GM21367 (cell line): Measurements from ENCODE around the gene VIM.
"Not testable (repeated sequence)": the region's sequence is repeated elsewhere in the genome, so short reads cannot be mapped to it uniquely, and the experiment has no call there.

ENCODE experiments used
- ATAC-seq: cut with Tn5 transposase; IDR thresholded peaks from one replicate; pipeline ENCODE4 v1.9.1; 2021; ENCODE audit not compliant: unreplicated experiment

The VIM gene

DNA sequence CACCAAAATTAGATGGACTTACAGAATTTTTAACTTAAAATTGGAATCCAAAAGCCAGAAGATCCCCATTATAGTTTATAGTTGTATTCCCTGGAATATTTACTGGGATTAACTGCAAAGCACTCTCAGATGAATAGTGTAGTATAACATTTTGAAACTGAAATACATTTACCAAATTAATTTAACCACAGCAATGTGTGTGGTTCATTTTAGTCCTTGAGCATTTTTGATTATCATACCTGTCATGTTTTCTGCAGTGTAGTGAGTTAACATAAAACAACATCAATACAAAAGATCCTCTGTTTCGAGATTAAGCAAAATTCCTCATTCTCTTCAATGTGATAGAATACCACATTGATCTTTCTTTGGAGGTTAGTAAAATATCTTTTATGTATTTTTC lies 3.7 kb downstream of the VIM start:
- ATAC-seq = no peak

DNA sequence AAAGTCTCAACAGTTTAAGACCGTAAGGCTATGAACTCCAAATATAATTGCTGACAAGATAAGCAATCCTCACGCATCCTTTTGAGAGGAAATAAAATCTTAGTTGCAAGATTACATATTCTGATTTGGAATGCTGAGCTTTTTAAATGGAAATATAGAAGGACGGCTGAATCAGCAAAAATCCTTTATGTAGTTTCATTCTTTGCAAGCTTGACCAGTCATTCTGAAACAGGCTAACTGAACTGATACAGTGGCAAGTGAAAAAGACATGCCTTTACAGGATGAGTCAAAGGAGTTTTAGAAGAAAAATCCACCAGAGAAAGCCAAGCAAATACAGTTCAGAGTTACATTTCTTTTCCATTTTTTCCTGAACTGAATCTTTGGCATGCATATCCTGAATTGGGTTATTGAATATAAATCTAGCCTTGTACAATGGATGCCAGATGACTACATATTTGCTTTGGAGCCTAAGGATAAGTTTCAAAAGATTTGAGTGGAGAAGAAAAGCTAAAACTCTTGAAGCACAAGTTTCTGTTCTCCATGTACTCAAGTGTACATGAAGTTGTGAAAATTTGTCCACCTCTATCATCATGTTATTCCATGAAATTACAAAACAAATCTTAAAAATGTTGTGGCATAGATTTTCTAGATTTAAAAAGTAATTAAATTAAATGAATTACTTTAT lies 4.4 kb downstream of the VIM start:
- no peak for ATAC-seq

DNA sequence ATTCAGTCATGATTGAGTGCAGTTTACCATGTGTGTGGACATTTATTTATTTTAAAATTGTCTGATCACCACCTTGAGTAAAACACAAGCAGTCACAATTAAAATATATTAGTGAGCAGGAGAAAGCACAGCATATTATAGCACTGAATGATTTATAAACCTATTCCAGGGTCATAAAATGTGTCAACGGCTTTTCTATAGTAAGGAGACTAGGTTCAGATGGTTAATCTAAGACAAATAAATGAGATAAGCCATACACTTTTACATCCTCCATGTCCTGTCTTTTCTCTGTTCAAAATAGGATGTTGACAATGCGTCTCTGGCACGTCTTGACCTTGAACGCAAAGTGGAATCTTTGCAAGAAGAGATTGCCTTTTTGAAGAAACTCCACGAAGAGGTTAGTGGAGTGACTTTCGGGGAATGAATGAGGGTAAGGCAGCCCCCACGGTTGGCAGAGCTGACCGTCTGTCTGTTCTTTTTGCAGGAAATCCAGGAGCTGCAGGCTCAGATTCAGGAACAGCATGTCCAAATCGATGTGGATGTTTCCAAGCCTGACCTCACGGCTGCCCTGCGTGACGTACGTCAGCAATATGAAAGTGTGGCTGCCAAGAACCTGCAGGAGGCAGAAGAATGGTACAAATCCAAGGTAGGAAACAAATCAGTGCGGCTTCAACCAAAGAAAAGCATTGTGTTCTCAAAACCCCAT lies 5.4 kb downstream of the VIM start:
- ATAC-seq = no peak

DNA sequence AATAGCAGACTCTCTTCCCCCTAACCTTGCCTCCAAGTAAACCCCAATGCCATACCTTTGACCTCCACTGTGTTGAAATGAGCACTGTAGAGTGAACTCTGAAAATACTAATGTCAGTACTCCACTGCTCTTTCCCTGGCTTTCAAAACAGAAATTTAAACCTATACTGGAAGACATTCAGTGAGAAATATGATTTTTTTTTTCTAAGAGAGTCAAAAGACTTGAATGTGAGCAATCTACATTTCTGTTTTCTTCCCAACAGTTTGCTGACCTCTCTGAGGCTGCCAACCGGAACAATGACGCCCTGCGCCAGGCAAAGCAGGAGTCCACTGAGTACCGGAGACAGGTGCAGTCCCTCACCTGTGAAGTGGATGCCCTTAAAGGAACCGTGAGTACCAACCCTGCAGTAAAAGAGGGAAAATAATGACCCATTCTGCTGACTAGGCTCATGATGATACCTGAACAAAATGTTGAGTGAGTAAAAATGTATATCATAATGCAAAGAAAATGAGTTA lies 6.4 kb downstream of the VIM start:
- ATAC-seq = no peak

DNA sequence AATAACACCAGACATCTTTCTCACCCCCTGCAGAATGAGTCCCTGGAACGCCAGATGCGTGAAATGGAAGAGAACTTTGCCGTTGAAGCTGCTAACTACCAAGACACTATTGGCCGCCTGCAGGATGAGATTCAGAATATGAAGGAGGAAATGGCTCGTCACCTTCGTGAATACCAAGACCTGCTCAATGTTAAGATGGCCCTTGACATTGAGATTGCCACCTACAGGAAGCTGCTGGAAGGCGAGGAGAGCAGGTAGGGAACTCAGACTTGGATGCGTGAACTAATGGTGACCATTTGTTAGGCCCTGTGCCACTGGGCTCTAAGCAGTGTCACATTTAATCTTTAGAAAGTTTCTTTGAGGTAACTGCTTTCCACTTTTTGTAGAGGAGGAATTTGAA lies 7.1 kb downstream of the VIM start:
- ATAC-seq = no peak

DNA sequence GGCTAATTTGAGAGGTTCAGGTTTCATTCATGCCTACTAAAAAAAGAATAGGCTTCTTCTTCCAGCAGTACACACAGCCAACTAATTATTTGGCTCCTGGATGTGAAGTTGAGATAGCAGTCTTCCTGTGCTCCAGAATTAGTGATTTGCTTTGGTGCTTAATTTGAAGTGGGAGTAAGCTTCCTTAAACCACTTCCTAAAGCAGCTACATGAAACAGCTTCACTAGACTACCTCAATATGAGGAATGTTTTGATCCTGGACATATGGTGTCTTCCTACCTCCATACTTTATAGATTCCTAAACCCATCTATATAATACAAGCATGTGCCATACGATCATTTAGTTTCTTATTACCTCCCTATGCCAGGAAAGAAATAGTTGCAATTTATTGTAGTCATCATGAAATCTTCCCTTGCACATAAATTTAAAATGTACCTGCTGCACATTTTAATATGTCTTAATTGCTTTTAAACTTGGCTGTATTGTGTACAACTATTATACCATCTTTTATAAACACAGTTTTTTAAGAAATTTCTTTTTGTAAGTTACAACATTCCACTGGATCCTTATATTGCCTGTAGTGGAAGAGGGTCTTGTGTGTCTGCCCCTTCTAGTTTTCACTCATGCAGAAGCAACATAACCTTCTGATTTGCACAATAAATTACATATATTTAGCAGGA lies 8.6 kb downstream of the VIM start:
- no peak for ATAC-seq

DNA sequence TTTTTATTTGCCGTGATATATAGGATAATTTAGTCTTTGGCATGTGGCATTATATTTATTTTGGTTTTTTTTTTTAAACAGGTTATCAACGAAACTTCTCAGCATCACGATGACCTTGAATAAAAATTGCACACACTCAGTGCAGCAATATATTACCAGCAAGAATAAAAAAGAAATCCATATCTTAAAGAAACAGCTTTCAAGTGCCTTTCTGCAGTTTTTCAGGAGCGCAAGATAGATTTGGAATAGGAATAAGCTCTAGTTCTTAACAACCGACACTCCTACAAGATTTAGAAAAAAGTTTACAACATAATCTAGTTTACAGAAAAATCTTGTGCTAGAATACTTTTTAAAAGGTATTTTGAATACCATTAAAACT lies 9.1 kb downstream of the VIM start:
- ATAC-seq = no peak

DNA sequence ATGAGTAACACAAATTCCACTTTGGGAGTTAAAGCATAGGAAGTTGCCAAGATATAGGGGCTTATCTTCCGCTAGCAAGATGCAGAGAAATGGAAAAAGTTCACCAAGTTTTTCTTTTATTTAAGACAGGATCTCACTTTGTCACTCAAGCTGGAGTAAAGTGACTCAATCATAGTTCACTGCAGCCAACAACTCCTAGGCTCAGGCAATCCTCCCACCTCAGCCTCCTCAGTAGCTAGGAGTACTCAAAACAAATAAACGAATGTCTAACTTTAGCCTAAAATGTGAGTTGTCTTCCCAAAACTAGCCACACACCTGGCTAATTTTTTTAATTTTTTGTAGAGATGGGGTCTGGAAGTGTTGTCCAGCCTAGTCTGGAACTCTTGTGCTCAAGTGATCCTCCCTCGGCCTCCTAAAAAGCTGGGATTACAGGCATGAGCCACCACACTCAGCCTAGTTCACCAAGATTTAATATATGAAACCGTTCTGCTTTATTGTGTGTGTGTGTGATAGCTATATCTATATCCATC lies 9.9 kb downstream of the VIM start:
- ATAC-seq = no peak

DNA sequence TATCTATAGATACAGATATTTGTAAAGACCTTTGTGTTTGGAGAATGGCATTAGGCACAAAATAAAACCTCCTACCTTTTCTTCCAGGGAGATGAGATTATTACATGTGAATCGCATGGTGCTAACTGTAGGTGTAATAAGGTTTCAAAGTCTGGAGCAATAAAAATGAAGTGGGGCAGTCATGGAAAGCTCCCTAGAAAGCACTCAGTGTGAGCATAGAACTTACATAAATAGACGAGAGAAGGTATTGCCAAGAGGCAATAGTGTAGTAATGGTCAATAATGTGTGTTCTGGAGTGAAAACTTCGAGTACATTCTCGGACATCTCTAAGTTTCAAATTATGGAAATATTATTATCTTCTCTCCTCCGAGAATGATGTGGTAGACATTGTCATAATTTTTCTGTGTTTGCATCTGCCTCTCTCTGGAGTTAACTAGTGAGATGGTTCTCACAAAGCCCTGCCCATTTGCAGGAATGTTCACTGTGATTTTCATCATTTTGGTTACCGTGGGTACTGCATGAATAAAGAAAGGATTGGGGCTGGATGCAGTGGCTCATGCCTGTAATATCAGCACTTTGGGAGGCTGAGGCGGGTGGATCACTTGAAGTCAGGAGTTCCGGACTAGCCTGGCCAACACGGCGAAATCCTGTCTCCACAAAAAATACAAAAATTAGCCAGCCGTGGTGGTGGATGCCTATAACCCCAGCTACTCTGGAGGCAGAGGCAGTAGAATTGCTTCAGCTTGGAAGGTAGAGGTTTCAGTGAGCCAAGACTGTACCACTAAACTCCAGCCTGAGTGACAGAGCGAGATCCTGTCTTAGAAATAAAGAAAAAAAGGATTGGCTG lies 10.6 kb downstream of the VIM start:
- ATAC-seq = no peak

DNA sequence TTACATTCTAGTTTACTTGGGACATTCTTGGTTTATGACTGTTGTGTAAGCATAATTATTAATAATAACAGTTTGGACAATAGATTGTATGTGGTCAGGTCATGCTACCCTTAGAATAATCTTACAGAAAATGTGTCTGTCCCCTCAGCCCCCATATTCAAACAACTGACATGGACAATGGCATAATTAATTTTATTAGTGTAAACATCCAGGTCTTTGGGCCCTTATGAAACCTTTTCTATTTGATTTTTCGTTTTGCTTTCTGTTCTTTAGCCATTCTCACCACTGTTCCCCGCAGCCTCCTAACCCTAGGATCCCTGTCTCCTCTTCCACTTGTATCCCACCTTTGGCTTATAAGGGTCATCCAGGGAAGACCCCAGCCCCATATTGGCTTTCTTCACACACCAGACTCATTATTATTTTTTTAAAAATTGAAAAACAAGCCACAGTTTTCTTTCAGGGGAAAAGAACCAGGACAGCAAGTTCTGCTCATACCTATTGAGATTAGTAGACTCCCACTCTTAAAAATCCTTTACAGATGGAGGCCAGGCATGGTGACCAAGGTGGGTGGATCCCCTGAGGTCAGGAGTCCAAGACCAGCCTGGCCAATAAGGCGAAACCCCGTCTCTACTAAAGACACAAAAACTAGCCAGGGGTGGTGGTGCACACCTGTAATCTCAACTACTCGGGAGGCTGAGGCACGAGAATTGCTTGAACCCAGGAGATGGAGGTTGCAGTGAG lies 11.5 kb downstream of the VIM start:
- ATAC-seq = no peak

DNA sequence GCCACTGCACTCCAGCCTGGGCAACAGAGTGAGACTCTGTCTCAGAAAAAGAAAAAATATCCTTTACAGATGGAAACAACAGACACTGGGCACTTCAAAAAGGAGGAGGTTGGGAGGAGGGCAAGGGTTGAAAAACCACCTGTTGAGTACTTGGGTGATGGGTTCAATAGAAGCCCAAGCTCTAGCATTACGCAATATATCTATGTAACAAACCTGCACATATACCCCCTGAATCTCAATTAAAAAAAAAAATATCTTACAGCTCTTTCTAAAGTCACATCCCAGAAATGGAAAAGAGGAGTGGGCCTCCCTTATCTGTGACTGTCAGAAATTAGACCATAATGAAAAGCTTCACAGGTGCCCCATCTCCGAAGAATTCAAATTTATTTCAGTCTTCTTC lies 12.1 kb downstream of the VIM start:
- ATAC-seq = no peak

DNA sequence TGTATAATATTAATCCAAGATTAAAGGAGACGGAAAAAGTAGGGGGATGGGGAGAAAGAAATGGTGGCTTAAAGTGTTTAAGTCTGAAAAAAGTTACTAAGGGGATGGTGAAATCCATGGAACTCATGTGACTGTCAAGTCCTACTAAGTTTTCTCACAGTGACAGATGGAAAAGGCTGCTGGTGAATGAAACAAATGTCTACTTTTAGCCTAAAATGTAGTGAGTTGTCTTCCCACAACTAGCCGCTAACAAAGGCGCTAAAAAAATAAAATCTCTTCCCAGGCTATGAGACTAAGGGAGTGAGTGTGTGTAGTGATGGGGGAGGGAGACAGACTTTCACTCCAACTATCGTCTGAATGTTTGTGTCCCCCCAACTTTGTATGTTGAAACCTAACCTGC lies 12.6 kb downstream of the VIM start:
- ATAC-seq = no peak

DNA sequence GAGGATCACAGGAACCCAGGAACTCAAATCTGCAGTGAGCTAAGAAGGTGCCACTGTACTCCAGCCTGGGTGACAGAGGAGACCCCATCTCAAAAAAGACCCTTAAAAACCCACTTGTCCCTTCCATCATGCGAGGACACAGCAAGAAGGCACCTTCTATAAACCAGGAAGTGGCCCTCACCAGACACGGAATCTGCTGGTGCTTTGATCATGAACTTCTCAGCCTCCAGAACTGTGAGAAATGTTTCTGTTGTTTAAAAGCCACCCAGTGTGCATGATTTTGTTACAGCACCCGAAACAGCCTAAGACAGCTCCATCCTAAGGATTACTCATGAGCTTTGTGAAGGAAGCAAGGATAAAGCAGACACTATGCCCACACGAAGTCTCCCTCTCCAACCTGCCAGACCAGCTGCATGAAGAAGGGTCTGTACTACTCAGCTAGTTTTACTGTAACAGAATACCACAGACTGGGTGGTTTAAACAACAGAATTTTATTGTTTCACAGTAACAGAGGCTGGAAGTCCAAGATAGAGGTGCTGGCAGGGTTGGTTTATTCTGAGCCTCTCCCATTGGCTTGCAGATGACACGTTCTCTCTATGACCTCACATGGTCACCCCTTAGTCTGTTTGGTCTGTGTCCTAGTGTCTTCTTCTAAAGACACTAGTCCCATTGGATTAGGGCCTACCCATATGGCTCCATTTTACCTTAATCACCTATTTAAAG lies 13.7 kb downstream of the VIM start:
- ATAC-seq = no peak

DNA sequence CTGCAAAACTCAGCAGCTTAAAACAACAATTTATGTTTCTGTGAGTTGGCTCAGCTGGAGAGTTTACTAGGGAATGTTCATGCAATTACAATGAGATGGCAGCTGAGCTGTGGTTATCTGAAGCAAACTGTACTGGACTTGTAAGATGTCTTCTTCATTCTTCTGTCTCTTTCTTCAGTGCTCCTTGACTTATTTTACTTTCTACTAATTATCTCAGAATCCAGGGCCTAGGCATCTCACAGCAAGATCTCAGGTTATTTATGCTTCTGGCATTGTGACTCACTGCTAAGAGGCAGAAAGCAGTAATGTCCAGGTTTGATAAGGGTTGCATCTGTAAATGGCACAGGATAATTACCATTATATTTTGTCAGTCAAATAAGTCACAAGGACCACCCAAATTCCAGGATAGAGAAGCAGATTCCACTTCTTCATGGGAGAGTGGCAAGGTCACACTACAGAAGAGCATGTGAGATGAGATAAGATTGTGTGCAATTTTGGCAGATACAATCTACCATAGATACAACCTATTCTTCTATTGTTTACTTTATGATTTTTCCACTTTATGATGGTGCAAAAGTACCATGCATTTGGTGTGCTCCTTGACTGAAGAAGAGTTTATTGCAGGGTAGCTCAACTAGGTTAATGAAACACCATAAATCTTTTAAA lies 16.8 kb downstream of the VIM start:
- no peak for ATAC-seq

DNA sequence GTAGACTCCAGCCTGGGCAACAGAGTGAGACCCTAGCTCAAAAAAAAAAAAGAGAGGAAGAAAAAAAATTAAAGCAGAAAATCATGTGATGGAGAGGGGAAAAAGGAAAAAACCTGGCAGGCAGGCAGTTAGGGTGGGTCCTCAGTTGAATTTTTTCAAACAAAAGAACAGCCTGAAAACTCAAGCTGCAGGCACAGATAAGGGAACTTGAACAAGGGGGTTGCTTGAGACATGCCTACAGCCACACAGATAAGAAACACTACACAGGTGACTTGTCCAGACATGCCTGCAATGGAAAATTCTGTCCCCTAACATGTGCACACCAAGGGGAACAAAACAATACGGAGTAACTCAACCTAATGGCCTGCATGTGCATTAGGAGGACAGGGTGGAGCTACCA lies 19.2 kb downstream of the VIM start:
- ATAC-seq = no peak

DNA sequence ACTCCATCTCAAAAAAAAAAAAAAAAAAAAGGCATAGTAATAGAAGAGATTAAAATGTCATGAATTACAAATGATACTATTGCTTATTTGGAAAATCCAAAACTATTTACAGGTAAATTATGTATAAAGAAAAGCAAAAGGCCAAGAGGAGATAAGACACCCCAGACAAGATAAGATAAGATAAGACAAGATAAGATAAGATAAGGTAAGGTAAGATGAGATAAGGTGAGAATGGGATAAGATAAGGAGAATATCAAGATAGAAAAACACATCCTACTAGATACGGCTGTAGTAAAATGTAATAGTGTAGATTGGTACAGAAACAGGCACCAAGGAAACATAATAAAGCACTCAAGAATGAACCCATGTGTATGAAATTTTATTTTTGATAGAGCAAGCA lies 20.9 kb downstream of the VIM start:
- ATAC-seq = no peak

DNA sequence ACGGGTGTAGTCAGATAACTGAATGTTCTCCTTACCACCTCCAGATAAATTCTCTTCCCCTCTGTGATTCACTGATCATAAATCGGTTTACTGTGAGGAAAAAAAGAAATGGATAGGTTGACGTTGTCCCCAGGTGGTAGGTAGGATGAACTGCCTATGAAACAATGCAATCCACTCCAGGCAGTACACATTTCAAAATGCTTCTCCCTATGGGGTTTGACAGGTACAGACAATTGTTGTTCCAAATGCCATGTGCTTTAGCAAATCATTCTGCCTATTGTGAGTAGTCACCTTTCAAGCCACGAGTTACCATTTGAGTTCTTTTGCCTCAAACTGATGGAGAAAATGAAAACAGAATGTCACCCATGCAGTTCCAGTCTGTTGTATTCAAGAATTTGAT lies 21.8 kb downstream of the VIM start:
- ATAC-seq = no peak

DNA sequence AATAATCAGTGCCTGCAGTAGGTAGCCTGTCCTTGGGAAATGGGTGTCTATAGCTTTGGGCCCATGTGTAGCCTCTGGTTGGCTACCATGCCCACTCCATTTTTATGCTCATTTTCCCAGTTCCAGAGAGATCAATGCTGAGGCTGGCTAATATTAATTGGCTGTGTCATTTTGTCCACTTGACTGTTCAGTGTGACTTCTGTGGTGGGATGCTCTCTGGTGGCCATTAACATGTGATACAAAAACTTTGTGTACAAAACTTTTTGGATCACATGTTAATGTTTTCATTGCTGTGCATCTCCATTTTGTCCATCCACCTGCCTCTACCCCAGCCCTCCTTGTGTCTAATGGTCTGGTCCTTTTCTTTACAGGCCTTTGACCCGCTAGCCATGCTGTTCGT lies 22.7 kb downstream of the VIM start:
- no peak for ATAC-seq

DNA sequence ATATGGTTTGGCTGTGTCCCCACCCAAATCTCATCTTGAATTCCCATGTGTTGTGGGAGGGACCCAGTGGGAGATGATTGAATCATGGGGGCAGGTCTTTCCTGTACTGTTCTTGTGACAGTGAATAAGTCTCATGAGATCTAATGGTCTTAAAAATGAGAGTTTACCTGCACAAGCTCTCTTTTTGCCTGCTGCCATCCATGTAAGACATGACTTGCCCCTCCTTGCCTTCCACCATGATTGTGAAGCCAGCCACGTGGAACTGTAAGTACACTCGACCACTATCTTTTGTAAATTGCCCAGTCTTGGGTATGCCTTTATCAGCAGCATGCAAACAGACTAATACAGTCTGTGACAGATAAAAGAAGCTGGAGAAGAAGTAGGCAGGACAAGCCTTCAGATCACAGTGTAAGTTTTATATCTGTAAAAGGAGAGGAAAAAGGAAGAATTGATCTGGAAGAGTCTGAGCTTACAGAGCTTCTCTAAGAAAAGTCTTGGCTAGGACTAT lies 26.6 kb downstream of the VIM start:
- not testable (repeated sequence) for ATAC-seq
